SKM-1 treated with dmso at 0.1 percent for 144 hours (cell line): Measurements from ENCODE around the gene VAMP7.
"Not testable (repeated sequence)": the region's sequence is repeated elsewhere in the genome, so short reads cannot be mapped to it uniquely, and the experiment has no call there.

Source experiments
- DNase-seq: peaks from one replicate; lab custom pipeline; 2025; ENCODE audit not compliant: unreplicated experiment; lab: John Stamatoyannopoulos, UW

The VAMP7 gene

DNA sequence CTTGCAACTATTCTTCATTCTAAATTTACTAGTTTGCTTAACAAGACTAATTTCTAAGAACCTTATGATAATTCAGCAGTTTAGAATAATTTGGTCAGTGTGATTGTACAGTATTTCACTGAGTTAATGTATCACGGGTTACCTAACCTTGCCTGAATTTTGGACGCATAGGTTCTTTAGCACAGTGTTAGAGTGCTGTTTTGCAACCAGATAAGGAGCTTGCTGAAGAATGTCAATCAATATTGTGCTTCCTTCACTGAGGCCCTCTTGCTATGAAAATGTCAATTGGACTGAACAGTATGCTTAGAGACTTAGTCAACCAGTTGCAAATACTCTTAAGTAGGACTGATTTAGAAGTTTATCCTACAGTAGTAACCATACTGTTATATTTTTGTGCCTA lies 19.6 kb downstream of the VAMP7 start:
- no peak for DNase-seq

- DNase-seq = not testable (repeated sequence)
Observed at GRCh38 chrX:155907661-155908060, 26.5 kb downstream of the VAMP7 start.

DNA sequence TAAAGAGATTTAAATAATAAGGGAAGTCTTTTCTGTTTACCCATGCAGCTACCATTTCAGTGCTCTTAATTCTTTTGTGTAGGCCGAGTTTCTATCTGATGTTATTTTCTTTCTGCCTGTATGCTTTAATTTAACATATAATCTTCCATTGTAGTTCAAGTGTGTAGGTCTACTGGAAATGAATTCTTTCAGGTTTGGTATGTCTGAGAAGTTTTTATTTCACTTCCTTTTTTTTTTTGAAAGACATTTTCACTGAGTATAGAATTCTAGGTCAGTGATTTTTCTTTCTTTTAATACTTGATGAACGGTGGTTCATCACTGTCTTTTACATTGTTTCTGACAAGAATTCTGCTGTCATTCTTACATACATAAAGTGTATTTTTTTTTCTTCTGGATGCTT lies 42.1 kb downstream of the VAMP7 start:
- DNase-seq = no peak

GRCh38 chrX:155930852-155931618 lies 49.9 kb downstream of the VAMP7 start:
- DNase-seq = not testable (repeated sequence)

DNA sequence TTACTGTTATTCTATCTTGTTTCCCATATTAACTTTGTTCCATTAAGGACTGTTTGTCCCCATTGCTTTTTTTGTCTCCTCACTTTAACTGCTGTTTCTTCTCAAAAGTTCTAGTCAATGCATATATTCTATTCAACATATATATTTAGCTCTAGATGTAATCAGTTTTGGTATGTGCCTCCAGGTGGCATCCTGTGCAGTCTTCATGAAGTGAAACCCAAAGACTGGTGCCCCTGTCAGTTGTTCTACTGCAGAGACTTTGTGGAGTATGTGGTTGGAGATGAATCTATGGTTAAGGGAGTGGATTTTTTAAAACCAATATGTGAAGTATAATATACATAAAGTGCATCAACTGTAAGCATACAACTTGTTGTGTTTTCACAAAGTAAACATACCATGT lies 57.0 kb downstream of the VAMP7 start:
- DNase-seq = no peak

- no peak for DNase-seq
Observed at GRCh38 chrX:155949098-155949497, 68.0 kb downstream of the VAMP7 start.

- no peak for DNase-seq
Observed at GRCh38 chrX:155951237-155951789, 70.2 kb downstream of the VAMP7 start.

- DNase-seq = no peak
Observed at GRCh38 chrX:155953055-155953454, 71.9 kb downstream of the VAMP7 start.

DNA sequence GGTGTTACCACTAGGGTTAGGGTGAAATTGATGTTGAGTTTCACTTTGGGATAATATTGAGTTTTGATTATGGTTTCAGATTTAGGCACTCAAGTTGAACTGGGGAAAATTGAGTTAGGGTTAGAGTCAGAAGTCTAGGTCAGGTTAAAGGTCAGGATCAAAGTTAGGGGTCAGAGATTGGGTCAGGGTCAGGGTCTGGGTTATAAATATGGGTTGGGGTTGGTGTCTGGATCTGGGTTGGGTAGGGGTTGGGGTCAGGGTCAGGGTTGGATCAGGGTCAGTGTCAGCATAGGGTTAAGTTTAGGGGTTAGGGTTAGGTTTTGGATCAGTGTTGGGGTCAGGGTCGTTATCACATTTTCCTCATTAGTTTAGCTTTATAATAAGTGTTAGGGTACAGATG lies 73.6 kb downstream of the VAMP7 start:
- no peak for DNase-seq

DNA sequence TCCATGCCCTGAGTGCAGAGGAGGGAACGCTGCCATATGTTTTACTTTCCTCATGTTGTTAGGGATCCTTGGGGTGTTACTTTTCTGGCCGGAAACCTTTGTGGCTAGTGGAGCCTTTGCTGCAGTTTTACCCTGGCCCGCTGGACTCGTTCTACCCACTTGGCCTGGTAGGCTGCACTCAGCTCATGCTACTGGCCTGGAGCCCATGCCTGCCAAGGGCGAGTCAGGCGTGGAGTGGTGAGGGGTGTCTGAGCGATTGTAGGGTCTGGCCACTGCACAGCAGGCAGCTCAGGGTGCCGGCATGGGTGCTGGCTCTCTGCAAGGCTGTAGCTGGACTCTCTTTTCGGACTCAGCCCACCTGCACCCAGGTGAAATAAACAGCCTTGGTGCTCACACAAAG lies 75.0 kb downstream of the VAMP7 start:
- no peak for DNase-seq

- no peak for DNase-seq
Observed at GRCh38 chrX:155956649-155957048, 75.5 kb downstream of the VAMP7 start.

- no peak for DNase-seq
Observed at GRCh38 chrX:155957843-155958242, 76.7 kb downstream of the VAMP7 start.

- DNase-seq = no peak
Observed at GRCh38 chrX:155959018-155959587, 78.0 kb downstream of the VAMP7 start.

DNA sequence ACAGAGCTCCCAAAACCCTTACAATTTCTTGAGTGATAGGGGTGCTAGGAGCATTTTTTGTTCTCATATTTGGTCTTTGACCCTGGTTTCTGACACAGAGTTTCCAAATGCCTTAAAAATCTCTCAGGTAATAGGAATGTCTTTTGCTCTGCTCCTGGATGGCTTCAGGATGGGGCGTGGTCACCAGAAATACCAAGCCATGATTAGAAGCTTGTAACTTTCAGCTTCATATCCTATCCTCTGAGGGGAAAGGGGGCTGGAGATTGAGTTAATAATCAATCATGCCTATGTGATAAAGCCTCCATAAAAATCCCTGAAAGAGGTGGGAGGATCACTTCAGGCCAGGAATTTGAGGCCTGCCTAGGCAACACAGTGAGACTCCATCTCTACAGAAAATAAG lies 81.8 kb downstream of the VAMP7 start:
- DNase-seq = no peak

DNA sequence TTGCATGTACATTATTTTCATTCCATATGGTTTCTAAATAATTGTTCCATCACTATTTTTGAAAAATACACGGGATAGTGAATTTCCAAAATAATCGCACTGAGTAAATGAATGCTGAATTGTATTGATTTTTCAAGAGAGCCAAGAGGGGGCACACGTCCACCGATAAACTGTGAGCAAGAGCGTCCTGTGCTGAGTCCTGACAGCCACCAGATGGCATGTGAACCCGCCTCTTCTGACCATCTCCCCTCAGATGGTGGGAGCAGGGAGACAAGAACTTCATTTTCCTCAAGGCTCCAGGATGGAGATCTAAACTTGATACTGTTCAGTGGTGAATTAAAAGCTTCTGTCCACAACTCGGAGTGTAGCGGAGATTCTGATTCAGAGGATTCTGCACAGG lies 85.7 kb downstream of the VAMP7 start:
- peak; percentile 28 for DNase-seq

GRCh38 chrX:155967653-155968325 lies 86.6 kb downstream of the VAMP7 start:
- DNase-seq = no peak

DNA sequence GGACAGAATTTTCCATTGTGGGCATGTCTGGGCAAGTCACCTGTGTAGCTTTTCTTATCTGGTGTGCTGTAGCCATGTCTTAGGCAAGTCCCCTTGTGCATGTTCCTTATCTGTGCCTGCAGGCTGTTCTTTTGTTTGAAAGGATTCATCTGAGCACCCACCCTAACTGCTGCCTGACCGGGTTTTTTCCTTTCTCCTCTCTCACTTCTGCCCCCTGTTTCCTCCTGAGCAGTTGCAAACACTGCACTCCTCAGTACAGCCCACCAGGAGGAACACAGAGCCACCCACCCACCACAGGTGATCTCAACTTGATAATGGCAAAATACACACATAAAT lies 87.1 kb downstream of the VAMP7 start:
- no peak for DNase-seq

- DNase-seq = no peak
Observed at GRCh38 chrX:155968791-155969190, 87.6 kb downstream of the VAMP7 start.

DNA sequence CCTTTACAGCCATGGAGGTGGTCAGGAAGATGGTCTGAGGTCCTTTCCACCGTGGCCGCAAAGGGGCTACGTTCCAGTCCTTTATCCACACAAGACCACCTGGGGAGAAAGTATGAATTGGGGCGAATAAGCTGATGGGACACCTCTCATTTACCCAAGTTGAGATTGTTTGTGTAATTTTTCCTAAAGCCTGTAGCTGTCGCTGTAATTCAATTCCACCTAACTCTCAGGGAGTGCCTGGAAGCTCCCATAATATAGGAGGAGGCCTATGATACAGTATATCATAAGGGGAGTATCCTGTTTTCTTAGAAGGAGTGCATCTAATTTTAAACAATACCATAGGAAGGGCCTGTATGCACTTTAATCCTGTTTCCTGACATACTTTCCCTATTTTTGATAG lies 90.5 kb downstream of the VAMP7 start:
- DNase-seq = not testable (repeated sequence)

DNA sequence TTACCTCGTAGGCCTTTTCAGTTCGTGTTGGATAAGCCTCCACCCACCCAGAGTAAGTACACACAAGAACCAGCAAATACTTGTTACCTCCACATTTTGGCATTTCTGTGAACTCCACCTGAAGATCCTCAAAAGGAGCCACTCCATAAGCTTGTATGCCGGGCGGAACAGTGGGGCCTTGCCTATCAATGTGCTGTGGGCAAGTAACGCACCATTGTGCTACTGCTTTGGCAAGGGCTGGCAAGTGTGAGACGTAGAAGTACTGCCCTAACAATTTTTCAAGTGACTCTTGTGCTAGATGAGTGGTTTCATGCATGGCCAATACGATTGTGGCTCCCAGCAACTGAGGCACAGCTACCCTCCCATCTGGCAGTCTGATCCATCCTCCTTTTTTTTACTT lies 91.1 kb downstream of the VAMP7 start:
- DNase-seq = not testable (repeated sequence)

GRCh38 chrX:155983326-155983725 lies 102.2 kb downstream of the VAMP7 start:
- no peak for DNase-seq

- no peak for DNase-seq
Observed at GRCh38 chrX:155985208-155985607, 104.1 kb downstream of the VAMP7 start.
